Measurements from ENCODE around the gene CACNB4. TPM values are rescaled to one million over a fixed set of nuclear protein-coding genes. Genes with fewer than 3 reads are reported as not detected.
"Not testable (repeated sequence)": the region's sequence is repeated elsewhere in the genome, so short reads cannot be mapped to it uniquely, and the experiment has no call there.

The CACNB4 gene
- total RNA-seq, 2 experiments from 2014 or later: 0.34 to 0.41 TPM

DNA sequence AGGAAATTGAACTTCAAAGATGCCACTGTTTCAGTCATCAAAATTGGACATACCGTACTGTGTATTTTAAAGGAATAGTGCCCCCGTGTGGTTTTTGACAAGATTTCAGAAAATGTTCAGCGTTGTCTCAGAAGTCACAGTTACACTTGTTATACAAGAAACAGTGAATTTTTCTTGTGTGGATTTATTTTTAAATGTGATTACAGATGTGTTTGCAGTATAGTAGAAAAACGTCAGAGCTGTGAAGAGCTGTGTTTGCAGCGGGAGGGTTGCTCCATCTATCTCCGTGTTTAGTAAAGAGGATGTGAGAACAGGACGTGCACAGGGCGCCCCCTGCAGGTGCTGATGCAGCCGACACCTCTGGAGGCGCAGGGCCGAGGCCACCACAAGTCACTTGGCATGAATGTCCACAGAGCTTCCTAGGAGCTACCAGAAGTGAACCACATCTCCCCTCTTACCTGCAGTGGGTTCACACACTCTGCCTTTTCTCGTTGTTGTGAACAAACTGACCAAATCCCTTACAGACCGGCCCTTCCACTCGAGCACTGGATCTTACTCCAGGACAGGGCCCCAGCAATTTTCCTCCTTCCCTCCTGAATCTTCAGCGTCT is 73.1 kb downstream of the CACNB4 start:
- POLR2A ChIA-PET: interaction anchor here (1.2 kb wide), 1 partner anchor 27 kb away, joined by 4 read pairs; no protein-coding TSS in a partner anchor
- intact Hi-C loops (cut with micrococcal nuclease): no loop called here
- TF ChIP-seq, protein P1, sequence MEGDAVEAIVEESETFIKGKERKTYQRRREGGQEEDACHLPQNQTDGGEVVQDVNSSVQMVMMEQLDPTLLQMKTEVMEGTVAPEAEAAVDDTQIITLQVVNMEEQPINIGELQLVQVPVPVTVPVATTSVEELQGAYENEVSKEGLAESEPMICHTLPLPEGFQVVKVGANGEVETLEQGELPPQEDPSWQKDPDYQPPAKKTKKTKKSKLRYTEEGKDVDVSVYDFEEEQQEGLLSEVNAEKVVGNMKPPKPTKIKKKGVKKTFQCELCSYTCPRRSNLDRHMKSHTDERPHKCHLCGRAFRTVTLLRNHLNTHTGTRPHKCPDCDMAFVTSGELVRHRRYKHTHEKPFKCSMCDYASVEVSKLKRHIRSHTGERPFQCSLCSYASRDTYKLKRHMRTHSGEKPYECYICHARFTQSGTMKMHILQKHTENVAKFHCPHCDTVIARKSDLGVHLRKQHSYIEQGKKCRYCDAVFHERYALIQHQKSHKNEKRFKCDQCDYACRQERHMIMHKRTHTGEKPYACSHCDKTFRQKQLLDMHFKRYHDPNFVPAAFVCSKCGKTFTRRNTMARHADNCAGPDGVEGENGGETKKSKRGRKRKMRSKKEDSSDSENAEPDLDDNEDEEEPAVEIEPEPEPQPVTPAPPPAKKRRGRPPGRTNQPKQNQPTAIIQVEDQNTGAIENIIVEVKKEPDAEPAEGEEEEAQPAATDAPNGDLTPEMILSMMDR (IDR thresholded peaks at IDR 0.05): peak; percentile 99
- ATAC-seq (peak; percentile 97), DNase-seq (peak; percentile 92)
- Mint-ChIP-seq H3K27ac (peak overlapping the region; percentile 62), H3K36me3 (ENCODE audit: low read depth) (no peaks in the 10 kb centered on the region), H3K4me3 (peak overlapping the region; percentile 71), H3K4me1 (ENCODE audit: low read depth) (peaks cover 5% of the 10 kb centered on the region), H3K9me3 (no peaks in the 10 kb centered on the region), H3K27me3 (peaks cover 10% of the 10 kb centered on the region)
- CTCF ChIA-PET: interaction anchor here (0.6 to 4.8 kb wide), 74 partner anchors 8 to 689 kb away, joined by 3 to 65 read pairs (median 4); partner anchors contain the start of gene STAM2

DNA sequence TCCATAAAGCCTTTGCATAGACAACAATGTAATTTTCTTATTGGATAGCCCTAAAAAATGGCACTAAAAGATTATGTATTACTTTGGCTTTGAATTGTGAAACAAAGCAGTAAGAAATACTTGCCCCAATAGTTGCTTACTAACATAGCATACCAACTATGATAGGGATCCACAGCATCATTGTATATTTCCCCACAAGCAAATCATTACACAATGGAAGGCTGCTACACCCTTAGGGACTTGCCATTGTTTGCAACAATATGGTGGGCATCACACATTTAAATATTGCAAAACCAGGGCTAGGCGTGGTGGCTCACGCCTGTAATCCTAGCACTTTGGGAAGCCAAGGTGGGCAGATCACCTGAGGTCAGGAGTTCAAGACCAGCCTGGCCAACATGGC is 74.4 kb downstream of the CACNB4 start:
- intact Hi-C loops (cut with micrococcal nuclease): no loop called here
- ChIA-PET POLR2A (no interaction called here), CTCF (interaction anchor here (0.7 to 4.8 kb wide), 31 partner anchors 7 to 612 kb away, joined by 3 to 65 read pairs (median 5); partner anchors contain the start of genes ARL5A and STAM2)
- no peak overlapping the region for H3K27ac Mint-ChIP-seq
- DNase-seq (no peak), ATAC-seq (no peak)
- TF ChIP-seq, protein P1 (IDR thresholded peaks at IDR 0.05): no peak
- H3K9me3 Mint-ChIP-seq: no peaks in the 10 kb centered on the region
- no peak overlapping the region for H3K4me3 Mint-ChIP-seq
- peaks cover 13% of the 10 kb centered on the region for H3K27me3 Mint-ChIP-seq
- H3K4me1 Mint-ChIP-seq (ENCODE audit: low read depth): peaks cover 5% of the 10 kb centered on the region
- H3K36me3 Mint-ChIP-seq (ENCODE audit: low read depth): no peaks in the 10 kb centered on the region

DNA sequence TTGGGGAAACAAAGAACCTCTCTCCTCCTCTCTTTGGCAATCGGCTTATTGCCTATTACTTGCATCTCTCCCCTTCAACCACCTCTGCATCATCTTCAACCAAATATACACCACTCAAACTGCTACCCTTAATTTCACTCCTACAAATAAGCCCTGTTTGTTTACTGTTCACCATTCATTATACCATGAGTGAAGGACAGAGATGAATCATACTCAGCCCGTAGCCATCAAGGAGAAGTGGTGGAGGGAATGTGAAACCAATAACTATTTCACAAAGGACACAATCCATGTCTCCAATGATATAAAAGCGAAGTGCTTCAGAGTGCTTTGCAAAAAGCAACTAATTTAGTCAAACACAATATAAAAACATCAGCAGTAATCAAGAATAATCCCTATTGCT is 76.8 kb downstream of the CACNB4 start:
- H3K4me1 Mint-ChIP-seq (ENCODE audit: low read depth): peaks cover 5% of the 10 kb centered on the region
- ATAC-seq (no peak), DNase-seq (no peak)
- intact Hi-C loops (cut with micrococcal nuclease): no loop called here
- no peaks in the 10 kb centered on the region for H3K9me3 Mint-ChIP-seq
- ChIA-PET CTCF (no interaction called here), POLR2A (no interaction called here)
- H3K27ac Mint-ChIP-seq: no peak overlapping the region
- H3K4me3 Mint-ChIP-seq: no peak overlapping the region
- peaks cover 7% of the 10 kb centered on the region for H3K27me3 Mint-ChIP-seq
- no peaks in the 10 kb centered on the region for H3K36me3 Mint-ChIP-seq (ENCODE audit: low read depth)
- TF ChIP-seq, protein P1 (IDR thresholded peaks at IDR 0.05): no peak

DNA sequence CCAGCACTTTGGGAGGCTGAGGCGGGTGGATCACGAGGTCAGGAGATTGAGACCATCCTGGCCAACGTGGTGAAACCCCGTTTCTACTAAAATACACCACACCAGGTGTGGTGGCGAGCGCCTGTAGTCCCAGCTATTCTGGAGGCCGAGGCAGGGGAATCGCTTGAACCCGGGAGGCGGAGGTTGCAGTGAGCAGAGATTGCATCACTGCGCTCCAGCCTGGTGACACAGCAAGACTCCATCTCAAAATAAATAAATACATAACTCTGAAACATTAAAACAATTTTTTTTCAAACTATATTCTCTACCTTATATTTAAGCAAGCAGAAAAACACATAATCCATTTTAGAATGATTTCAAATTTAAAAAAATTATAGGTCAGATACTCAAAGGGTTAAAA is 77.8 kb downstream of the CACNB4 start:
- H3K27ac Mint-ChIP-seq; DNase-seq; H3K27me3 Mint-ChIP-seq; intact Hi-C loops (cut with micrococcal nuclease); POLR2A ChIA-PET; CTCF ChIA-PET; H3K4me3 Mint-ChIP-seq; H3K4me1 Mint-ChIP-seq (ENCODE audit: low read depth); H3K9me3 Mint-ChIP-seq; H3K36me3 Mint-ChIP-seq (ENCODE audit: low read depth); ATAC-seq: not testable (repeated sequence)

DNA sequence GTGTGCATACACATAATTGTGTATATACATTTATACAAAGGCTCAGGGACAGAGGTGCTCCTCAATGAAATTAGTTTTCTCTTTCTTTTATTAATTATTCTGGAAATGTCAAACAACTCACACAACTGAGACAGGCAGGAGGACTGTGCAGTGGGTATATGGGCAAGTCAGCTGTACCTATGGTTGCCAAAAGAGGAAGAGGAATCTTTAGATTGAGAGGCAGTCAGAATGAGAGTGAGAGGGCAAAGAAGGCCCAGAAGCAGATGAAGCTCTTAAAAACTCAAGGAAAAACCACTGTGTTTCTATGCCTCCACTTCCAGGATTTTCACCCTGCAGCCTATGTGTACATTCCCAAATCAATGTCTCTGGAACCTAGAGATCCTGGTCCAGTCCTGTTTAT is 79.1 kb downstream of the CACNB4 start:
- intact Hi-C loops (cut with micrococcal nuclease): no loop called here
- peaks cover 6% of the 10 kb centered on the region for H3K27me3 Mint-ChIP-seq
- DNase-seq (no peak), ATAC-seq (no peak)
- H3K36me3 Mint-ChIP-seq (ENCODE audit: low read depth): no peaks in the 10 kb centered on the region
- no peak overlapping the region for H3K27ac Mint-ChIP-seq
- H3K4me3 Mint-ChIP-seq: no peak overlapping the region
- ChIA-PET POLR2A (no interaction called here), CTCF (no interaction called here)
- H3K9me3 Mint-ChIP-seq: no peaks in the 10 kb centered on the region
- TF ChIP-seq, protein P1 (IDR thresholded peaks at IDR 0.05): no peak
- no peaks in the 10 kb centered on the region for H3K4me1 Mint-ChIP-seq (ENCODE audit: low read depth)
